ENCODE measurements around the gene RTN4R.

DNA sequence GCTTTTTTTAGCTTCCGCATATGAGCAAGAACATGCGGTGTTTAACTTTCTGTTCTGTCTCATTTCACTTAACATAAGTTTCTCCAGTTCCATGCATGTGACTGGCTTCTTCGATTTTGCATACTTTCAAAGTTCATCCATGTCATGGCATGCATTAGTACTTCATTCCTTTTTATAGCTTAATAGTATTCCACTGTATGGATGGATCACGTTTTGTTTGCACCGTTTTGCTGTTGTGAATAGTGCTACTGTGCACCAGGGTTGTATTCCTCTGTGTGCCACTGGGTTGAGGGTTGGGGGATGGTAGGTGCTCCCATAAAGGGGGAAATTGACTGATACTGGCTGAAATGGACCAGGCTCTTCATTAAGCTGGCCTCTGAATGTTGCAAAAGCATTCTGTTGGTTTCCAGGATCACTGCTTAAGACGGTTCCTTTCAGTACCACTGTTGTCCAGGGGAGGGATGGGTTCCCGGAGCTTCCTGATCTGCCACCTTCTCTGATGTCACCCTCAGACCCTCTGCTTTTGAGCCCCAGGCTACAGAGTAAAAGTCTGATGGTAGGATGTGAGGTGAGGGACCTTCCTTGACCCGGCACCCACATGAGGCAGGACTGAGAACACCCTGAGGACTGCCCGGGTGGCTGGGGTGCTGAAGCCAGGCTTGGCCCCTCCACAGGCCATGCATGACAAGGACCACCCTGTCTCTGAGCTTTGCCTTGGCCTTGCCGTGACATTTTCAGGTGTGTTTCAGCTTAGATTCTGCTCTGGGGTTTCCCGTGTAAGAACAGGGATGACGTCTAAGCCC, 27.3 kb upstream of the RTN4R start:
- no peak for TF ChIP-seq POLR2A (IDR thresholded peaks at IDR 0.05; ENCODE audit: low read depth, low read length)
- no peak for TF ChIP-seq POLR2AphosphoS5 (IDR thresholded peaks at IDR 0.05; ENCODE audit: low read depth, low read length)
- TF ChIP-seq TAF1 (IDR thresholded peaks at IDR 0.05; ENCODE audit: low read depth, low read length) = no peak
- no peak for TF ChIP-seq PAX5 (IDR thresholded peaks at IDR 0.05; ENCODE audit: insufficient read depth, low read length, severe bottlenecking)
- no peak for TF ChIP-seq SPI1 (IDR thresholded peaks at IDR 0.05; ENCODE audit: low read depth, low read length)
- no peak for TF ChIP-seq POU2F2 (IDR thresholded peaks at IDR 0.05; ENCODE audit: low read depth, low read length)
